K562 (cell line): ENCODE data around the gene MRPL55. TPM values are rescaled to one million over a fixed set of nuclear protein-coding genes. Genes with fewer than 3 reads are reported as not detected.
A peak's percentile ranks its signal among the peaks of the same experiment; 100 is the strongest.

Source experiments
- ARID1B ChIP-seq: fragments of 450-650 bp; IDR thresholded peaks from 2 replicates; pipeline ENCODE4 v1.6.1; 2016; ENCODE audit warnings: antibody characterized with exemption, mild to moderate bottlenecking, inconsistent platforms
- CREB1 ChIP-seq, 2 experiments: sonication (generic) in 1 of 2; formaldehyde crosslinking in 1 of 2; IDR thresholded peaks; 2 replicates each; pipeline versions ENCODE4 v1.6.1 to v1.8.0; 2012 to 2022; ENCODE audit warnings: inconsistent platforms in 1 of 2, mild to moderate bottlenecking in 1 of 2, missing genetic modification reagents in 1 of 2, moderate library complexity in 1 of 2
- HDGF ChIP-seq: fragments of 450-650 bp; IDR thresholded peaks from 2 replicates; pipeline ENCODE4 v1.6.1; 2016
- KDM1A ChIP-seq, 2 experiments: fragments of 450-650 bp; IDR thresholded peaks; 2 replicates each; pipeline ENCODE4 v1.6.1; 2016; ENCODE audit warnings: mild to moderate bottlenecking in 2 of 2
- L3MBTL2 ChIP-seq: fragments of 450-650 bp; IDR thresholded peaks from 2 replicates; pipeline ENCODE4 v1.6.1; 2016; ENCODE audit warnings: mild to moderate bottlenecking, moderate library complexity
- SMAD3 ChIP-seq: fragments of 450-650 bp; formaldehyde crosslinking; conservative IDR thresholded peaks from 2 replicates; pipeline ENCODE4 v1.4.0; 2020; ENCODE audit warnings: mild to moderate bottlenecking
- TAF1 ChIP-seq: IDR thresholded peaks from 2 replicates; pipeline ENCODE4 v1.6.1; 2011; ENCODE audit warnings: mild to moderate bottlenecking, low read length, moderate library complexity; ENCODE audit not compliant: insufficient read depth, control insufficient read depth, severe bottlenecking; ENCODE audit errors: extremely low read depth
- ZNF146 ChIP-seq: IDR thresholded peaks from one replicate; pipeline ENCODE4 v1.6.1; 2018; ENCODE audit warnings: missing compliant biosample characterization; ENCODE audit not compliant: unreplicated experiment
- ZNF232 ChIP-seq: sonication (generic); formaldehyde crosslinking; IDR thresholded peaks from 2 replicates; pipeline ENCODE4 v1.8.0; 2022; ENCODE audit warnings: mild to moderate bottlenecking, missing genetic modification reagents
- ZNF780A ChIP-seq: fragments of 250-450 bp; sonication (Bioruptor Pico); IDR thresholded peaks from 2 replicates; pipeline ENCODE4 v1.5.0; 2021; ENCODE audit warnings: mild to moderate bottlenecking
- polyA plus RNA-seq, 8 experiments: library from polyadenylated mRNA; depleted of rRNA in 4 of 8; stranded (reverse) in 5 of 8; unstranded in 3 of 8; fragments of >200 nt; fragmentation: Nextera tagmentation in 2 of 8; fragmentation: Illumina TruSeq in 1 of 8; extraction: Ambion mirVana in 2 of 8; extraction: Trizol in 1 of 8; gene quantifications; 2 replicates each; pipeline versions ENCODE4 v1.2.1 to v1.2.3, GENCODE V29; 2011 to 2014; ENCODE audit warnings: inconsistent platforms in 1 of 8, missing spikeins in 1 of 8
- total RNA-seq, 7 experiments: library from RNA; depleted of rRNA in 6 of 7; stranded (reverse); fragments of >200 nt in 6 of 7; fragmentation: Illumina TruSeq in 2 of 7; extraction: Trizol in 2 of 7; gene quantifications; 2 replicates each; pipeline versions ENCODE4 v1.2.1 to v1.2.3, GENCODE V29; 2011 to 2021; ENCODE audit warnings: low replicate concordance in 1 of 7
- TF ChIP-seq, protein P1 (sequence below): fragments of 450-650 bp; formaldehyde crosslinking; conservative IDR thresholded peaks from 2 replicates; pipeline ENCODE4 v1.4.0; 2022; ENCODE audit warnings: mild to moderate bottlenecking, missing genetic modification characterization
- TF ChIP-seq, protein P2 (sequence below): fragments of 250-450 bp; sonication (Bioruptor Pico); IDR thresholded peaks from 2 replicates; pipeline ENCODE4 v1.4.0; 2020; ENCODE audit warnings: mild to moderate bottlenecking, moderate library complexity
- TF ChIP-seq, protein P3 (sequence below): sonication (generic); formaldehyde crosslinking; IDR thresholded peaks from 2 replicates; pipeline ENCODE4 v1.9.0; 2022; ENCODE audit warnings: mild to moderate bottlenecking, missing genetic modification reagents
- TF ChIP-seq, protein P4 (sequence below): IDR thresholded peaks from 3 replicates; pipeline ENCODE4 v1.6.1; 2011; ENCODE audit warnings: borderline replicate concordance, mild to moderate bottlenecking; ENCODE audit not compliant: insufficient read length, insufficient read depth
- TF ChIP-seq, protein P5 (sequence below): fragments of 450-650 bp; IDR thresholded peaks from 2 replicates; pipeline ENCODE4 v1.6.1; 2016; ENCODE audit warnings: low read depth, mild to moderate bottlenecking, moderate library complexity
- TF ChIP-seq, protein P6 (sequence below), 2 experiments: IDR thresholded peaks; 2 replicates each; pipeline ENCODE4 v1.6.1; 2012; ENCODE audit warnings: improper control_type of control experiment in 2 of 2, low read depth in 2 of 2, low read length in 2 of 2, borderline replicate concordance in 1 of 2

MRPL55 gene
- total and polyA plus RNA-seq, 9 of the 15 experiments (the other 6 are each of a cell fraction or from before 2014, with no cell fraction given), result 34.9 to 228 (median 81.0) TPM

DNA sequence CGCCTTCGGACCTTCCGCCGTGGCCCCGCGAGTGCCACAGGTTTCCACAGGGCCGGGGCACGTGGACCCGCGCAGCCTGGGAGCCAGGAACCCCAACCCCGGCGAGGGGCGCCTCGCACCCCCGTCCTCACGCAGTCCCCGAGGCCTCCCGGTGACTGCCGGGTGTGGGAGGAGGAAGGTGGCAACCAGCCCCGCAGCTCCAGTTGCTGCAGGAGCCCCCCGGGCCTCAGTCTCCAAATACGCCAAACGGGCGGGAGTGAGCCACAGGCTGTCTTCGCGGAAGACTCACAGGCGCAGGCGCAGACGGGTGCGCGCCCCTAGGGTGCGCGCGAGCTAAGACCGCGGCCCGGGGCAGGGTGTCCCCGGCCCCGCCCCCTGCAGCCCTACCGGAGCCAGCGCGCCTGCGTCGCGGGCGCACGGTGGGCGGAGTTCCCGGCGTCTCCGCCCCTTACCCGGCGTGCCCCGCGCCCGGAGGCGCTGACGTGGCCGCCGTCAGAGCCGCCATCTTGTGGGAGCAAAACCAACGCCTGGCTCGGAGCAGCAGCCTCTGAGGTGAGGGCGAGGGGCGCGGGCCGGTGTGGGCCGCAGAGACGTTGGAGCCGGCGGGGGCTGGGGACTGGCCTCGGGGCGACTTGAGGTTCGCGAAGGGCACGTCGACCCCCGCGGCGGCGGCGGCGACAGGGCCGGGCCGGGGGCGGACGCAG lies 26.7 kb downstream of the MRPL55 start, which contains the start of gene ARF1 (continued):
- TF ChIP-seq, protein P1, sequence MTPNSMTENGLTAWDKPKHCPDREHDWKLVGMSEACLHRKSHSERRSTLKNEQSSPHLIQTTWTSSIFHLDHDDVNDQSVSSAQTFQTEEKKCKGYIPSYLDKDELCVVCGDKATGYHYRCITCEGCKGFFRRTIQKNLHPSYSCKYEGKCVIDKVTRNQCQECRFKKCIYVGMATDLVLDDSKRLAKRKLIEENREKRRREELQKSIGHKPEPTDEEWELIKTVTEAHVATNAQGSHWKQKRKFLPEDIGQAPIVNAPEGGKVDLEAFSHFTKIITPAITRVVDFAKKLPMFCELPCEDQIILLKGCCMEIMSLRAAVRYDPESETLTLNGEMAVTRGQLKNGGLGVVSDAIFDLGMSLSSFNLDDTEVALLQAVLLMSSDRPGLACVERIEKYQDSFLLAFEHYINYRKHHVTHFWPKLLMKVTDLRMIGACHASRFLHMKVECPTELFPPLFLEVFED (CRISPR knock-in tag), result no peak
- TF ChIP-seq CREB1 (IDR thresholded peaks at IDR 0.05) (peak; percentile 90), CREB1 (CRISPR knock-in tag; IDR thresholded peaks at IDR 0.05) (peak; percentile 86), L3MBTL2 (peak; percentile 99), ZNF232 (CRISPR knock-in tag) (no peak), SMAD3 (CRISPR knock-in tag) (no peak; the same call in 1 of the 2 replicates), HDGF (no peak), TAF1 (peak; percentile 96), ARID1B (no peak), ZNF146 (CRISPR knock-in tag) (no peak), ZNF780A (CRISPR knock-in tag) (no peak), KDM1A (IDR thresholded peaks at IDR 0.05) (peak in 1 of 2 experiments; percentile 82; a peak in 3 of 4 replicates)
- TF ChIP-seq, protein P2, sequence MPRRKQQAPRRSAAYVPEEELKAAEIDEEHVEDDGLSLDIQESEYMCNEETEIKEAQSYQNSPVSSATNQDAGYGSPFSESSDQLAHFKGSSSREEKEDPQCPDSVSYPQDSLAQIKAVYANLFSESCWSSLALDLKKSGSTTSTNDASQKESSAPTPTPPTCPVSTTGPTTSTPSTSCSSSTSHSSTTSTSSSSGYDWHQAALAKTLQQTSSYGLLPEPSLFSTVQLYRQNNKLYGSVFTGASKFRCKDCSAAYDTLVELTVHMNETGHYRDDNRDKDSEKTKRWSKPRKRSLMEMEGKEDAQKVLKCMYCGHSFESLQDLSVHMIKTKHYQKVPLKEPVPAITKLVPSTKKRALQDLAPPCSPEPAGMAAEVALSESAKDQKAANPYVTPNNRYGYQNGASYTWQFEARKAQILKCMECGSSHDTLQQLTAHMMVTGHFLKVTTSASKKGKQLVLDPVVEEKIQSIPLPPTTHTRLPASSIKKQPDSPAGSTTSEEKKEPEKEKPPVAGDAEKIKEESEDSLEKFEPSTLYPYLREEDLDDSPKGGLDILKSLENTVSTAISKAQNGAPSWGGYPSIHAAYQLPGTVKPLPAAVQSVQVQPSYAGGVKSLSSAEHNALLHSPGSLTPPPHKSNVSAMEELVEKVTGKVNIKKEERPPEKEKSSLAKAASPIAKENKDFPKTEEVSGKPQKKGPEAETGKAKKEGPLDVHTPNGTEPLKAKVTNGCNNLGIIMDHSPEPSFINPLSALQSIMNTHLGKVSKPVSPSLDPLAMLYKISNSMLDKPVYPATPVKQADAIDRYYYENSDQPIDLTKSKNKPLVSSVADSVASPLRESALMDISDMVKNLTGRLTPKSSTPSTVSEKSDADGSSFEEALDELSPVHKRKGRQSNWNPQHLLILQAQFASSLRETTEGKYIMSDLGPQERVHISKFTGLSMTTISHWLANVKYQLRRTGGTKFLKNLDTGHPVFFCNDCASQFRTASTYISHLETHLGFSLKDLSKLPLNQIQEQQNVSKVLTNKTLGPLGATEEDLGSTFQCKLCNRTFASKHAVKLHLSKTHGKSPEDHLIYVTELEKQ, result peak; percentile 67; the same call in 1 of the 2 replicates
- TF ChIP-seq, protein P3, sequence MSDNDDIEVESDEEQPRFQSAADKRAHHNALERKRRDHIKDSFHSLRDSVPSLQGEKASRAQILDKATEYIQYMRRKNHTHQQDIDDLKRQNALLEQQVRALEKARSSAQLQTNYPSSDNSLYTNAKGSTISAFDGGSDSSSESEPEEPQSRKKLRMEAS (CRISPR knock-in tag), result peak; percentile 82
- TF ChIP-seq, protein P4, sequence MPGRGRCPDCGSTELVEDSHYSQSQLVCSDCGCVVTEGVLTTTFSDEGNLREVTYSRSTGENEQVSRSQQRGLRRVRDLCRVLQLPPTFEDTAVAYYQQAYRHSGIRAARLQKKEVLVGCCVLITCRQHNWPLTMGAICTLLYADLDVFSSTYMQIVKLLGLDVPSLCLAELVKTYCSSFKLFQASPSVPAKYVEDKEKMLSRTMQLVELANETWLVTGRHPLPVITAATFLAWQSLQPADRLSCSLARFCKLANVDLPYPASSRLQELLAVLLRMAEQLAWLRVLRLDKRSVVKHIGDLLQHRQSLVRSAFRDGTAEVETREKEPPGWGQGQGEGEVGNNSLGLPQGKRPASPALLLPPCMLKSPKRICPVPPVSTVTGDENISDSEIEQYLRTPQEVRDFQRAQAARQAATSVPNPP, result no peak
- TF ChIP-seq, protein P5, sequence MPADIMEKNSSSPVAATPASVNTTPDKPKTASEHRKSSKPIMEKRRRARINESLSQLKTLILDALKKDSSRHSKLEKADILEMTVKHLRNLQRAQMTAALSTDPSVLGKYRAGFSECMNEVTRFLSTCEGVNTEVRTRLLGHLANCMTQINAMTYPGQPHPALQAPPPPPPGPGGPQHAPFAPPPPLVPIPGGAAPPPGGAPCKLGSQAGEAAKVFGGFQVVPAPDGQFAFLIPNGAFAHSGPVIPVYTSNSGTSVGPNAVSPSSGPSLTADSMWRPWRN, result no peak
- TF ChIP-seq, protein P6, sequence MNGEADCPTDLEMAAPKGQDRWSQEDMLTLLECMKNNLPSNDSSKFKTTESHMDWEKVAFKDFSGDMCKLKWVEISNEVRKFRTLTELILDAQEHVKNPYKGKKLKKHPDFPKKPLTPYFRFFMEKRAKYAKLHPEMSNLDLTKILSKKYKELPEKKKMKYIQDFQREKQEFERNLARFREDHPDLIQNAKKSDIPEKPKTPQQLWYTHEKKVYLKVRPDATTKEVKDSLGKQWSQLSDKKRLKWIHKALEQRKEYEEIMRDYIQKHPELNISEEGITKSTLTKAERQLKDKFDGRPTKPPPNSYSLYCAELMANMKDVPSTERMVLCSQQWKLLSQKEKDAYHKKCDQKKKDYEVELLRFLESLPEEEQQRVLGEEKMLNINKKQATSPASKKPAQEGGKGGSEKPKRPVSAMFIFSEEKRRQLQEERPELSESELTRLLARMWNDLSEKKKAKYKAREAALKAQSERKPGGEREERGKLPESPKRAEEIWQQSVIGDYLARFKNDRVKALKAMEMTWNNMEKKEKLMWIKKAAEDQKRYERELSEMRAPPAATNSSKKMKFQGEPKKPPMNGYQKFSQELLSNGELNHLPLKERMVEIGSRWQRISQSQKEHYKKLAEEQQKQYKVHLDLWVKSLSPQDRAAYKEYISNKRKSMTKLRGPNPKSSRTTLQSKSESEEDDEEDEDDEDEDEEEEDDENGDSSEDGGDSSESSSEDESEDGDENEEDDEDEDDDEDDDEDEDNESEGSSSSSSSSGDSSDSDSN (IDR thresholded peaks at IDR 0.05; ENCODE audit: borderline replicate concordance in 1 of 2, low read depth in 2 of 2, low read length in 2 of 2), result no peak
